Fibroblast of lung (primary cell): ENCODE measurements around the gene RAB37. TPM values are rescaled to one million over a fixed set of nuclear protein-coding genes. Genes with fewer than 3 reads are reported as not detected.

Experiments
- DNase-seq, 2 donors: peaks; one replicate each; pipeline versions ENCODE4 v3.0.0 to v3.0.0-alpha.2; 2010; ENCODE audit warnings: low read depth in 2 of 2
- H2AFZ ChIP-seq: 2 replicates; pipeline ENCODE4 v1.5.1; 2012; ENCODE audit warnings: low read length, control low read depth, inconsistent platforms
- H3K27ac ChIP-seq: 2 replicates; pipeline ENCODE4 v1.5.1; 2011; ENCODE audit warnings: low read length, control low read depth; ENCODE audit not compliant: insufficient read depth
- H3K27me3 ChIP-seq: 2 replicates; pipeline ENCODE4 v1.5.1; 2011; ENCODE audit warnings: mild to moderate bottlenecking, low read length; ENCODE audit not compliant: control insufficient read depth, insufficient read depth
- H3K36me3 ChIP-seq: 2 replicates; pipeline ENCODE4 v1.5.1; 2011; ENCODE audit warnings: low read length; ENCODE audit not compliant: control insufficient read depth, insufficient read depth
- H3K4me1 ChIP-seq: 2 replicates; pipeline ENCODE4 v1.5.1; 2011; ENCODE audit warnings: low read length; ENCODE audit not compliant: control insufficient read depth, insufficient read depth; ENCODE audit errors: extremely low read depth
- H3K4me2 ChIP-seq: 2 replicates; pipeline ENCODE4 v1.5.1; 2011; ENCODE audit warnings: low read length, control low read depth; ENCODE audit not compliant: insufficient read depth; ENCODE audit errors: extremely low read depth
- H3K4me3 ChIP-seq, 4 experiments: fragments of 200-600 bp in 1 of 4; sonication (generic) in 1 of 4; replicated peaks in 1 of 4; 2 replicates each; pipeline ENCODE4 v1.5.1; 2011 to 2016; ENCODE audit warnings: low read length in 4 of 4, low read depth in 3 of 4, mild to moderate bottlenecking in 3 of 4, control low read depth in 2 of 4, inconsistent platforms in 1 of 4, mixed read lengths in 1 of 4; ENCODE audit not compliant: insufficient read depth in 1 of 4; ENCODE audit errors: control extremely low read depth in 1 of 4
- H3K79me2 ChIP-seq: 2 replicates; pipeline ENCODE4 v1.5.1; 2012; ENCODE audit warnings: mild to moderate bottlenecking, low read length, inconsistent platforms; ENCODE audit not compliant: control insufficient read depth, insufficient read depth
- H3K9ac ChIP-seq: 2 replicates; pipeline ENCODE4 v1.5.1; 2011; ENCODE audit warnings: mild to moderate bottlenecking, low read length, control low read depth; ENCODE audit not compliant: insufficient read depth
- H3K9me3 ChIP-seq: 2 replicates; pipeline ENCODE4 v1.5.1; 2012; ENCODE audit warnings: low read depth, low read length; ENCODE audit not compliant: control insufficient read depth, insufficient read depth
- H4K20me1 ChIP-seq: 2 replicates; pipeline ENCODE4 v1.5.1; 2011; ENCODE audit warnings: low read length; ENCODE audit not compliant: control insufficient read depth, insufficient read depth; ENCODE audit errors: extremely low read depth
- CTCF ChIP-seq, 2 donors: IDR thresholded peaks in 1 of 2; conservative IDR thresholded peaks in 1 of 2; 1 replicate in 1 of 2; 2 replicates in 1 of 2; pipeline ENCODE4 v1.5.1; 2011 to 2012; ENCODE audit warnings: low read length in 2 of 2, control low read depth in 1 of 2, inconsistent platforms in 1 of 2, low read depth in 1 of 2, mild to moderate bottlenecking in 1 of 2
- EZH2 ChIP-seq: IDR thresholded peaks from 2 replicates; pipeline ENCODE4 v1.5.1; 2012; ENCODE audit warnings: low read length, control low read depth, mild to moderate bottlenecking; ENCODE audit errors: missing control alignments
- polyA plus RNA-seq, 2 donors: library from polyadenylated mRNA; depleted of rRNA in 1 of 2; stranded (reverse) in 1 of 2; unstranded in 1 of 2; fragments of >200 nt; gene quantifications; 2 replicates each; pipeline ENCODE4 v1.2.1, GENCODE V29; 2011 to 2012; ENCODE audit warnings: missing spikeins in 1 of 2
- total RNA-seq: library from RNA; depleted of rRNA; stranded (reverse); fragments of >200 nt; gene quantifications from 2 replicates; pipeline ENCODE4 v1.2.1, GENCODE V29; 2014

Gene RAB37
- total and polyA plus RNA-seq, 2 donors (not counting 1 experiment from before 2014, with no cell fraction given), result 0.65 to 0.66 TPM

DNA sequence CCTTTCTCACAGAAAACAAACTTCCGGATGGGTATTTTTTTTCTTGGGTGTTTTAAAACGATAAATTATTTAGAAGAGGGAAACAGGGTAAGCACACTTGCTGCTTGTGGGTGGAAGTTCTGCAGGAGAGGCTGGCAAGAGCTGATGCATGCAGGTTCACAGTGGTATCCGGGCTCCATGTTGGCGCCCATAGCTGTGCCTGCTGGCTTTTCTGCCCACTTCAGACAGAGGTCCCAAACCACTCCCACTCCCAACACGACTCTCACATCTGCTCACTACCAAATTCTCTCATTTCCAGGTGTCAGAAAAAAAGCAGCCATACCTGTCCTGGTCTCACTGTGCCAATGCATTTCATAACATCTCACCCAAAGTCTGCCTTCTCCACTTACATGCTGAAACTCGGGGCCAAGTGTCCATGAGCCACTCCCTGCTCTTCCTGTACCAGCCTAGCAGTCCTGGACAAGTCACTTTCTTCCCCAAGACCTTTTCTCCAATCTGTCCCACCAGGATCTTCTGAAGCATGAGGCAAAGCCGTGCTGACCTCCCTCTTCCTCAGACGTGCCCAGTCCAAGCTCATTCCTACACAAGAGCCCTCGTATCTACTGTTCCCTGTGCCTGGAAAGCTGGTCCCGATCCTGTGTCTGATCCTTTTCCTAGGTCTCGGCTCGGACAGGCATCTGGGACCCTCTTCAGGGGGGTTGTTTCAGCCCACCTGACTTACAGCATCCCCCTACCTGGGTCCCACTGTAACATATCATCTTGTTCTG, 25.8 kb upstream of the RAB37 start:
- no peak for DNase-seq
- H3K27me3 ChIP-seq, result no peaks in the 10 kb centered on the region
- no peaks in the 10 kb centered on the region for H3K79me2 ChIP-seq
- no peaks in the 10 kb centered on the region for H4K20me1 ChIP-seq
- H3K4me2 ChIP-seq, result no peak overlapping the region
- TF ChIP-seq CTCF (conservative IDR thresholded peaks at IDR 0.05 in 1 of 2, IDR thresholded peaks at IDR 0.05 in 1 of 2; ENCODE audit: low read depth in 1 of 2, low read length in 2 of 2), result no peak
- TF ChIP-seq EZH2, result no peak
- no peak overlapping the region for H3K27ac ChIP-seq
- no peaks in the 10 kb centered on the region for H3K4me1 ChIP-seq
- no peak overlapping the region for H3K9ac ChIP-seq
- no peaks in the 10 kb centered on the region for H3K9me3 ChIP-seq
- no peak overlapping the region for H2AFZ ChIP-seq
- H3K36me3 ChIP-seq, result no peaks in the 10 kb centered on the region
- H3K4me3 ChIP-seq, result no peak overlapping the region

GRCh38 chr17:74712301-74712700, 24.8 kb upstream of the RAB37 start:
- H3K9me3 ChIP-seq, result no peaks in the 10 kb centered on the region
- no peaks in the 10 kb centered on the region for H3K79me2 ChIP-seq
- DNase-seq, result no peak
- H3K36me3 ChIP-seq, result no peaks in the 10 kb centered on the region
- no peaks in the 10 kb centered on the region for H3K4me1 ChIP-seq
- no peak overlapping the region for H2AFZ ChIP-seq
- no peak overlapping the region for H3K4me3 ChIP-seq
- H3K27me3 ChIP-seq, result no peaks in the 10 kb centered on the region
- H3K27ac ChIP-seq, result no peak overlapping the region
- no peaks in the 10 kb centered on the region for H4K20me1 ChIP-seq
- no peak for TF ChIP-seq CTCF (conservative IDR thresholded peaks at IDR 0.05 in 1 of 2, IDR thresholded peaks at IDR 0.05 in 1 of 2; ENCODE audit: low read depth in 1 of 2, low read length in 2 of 2)
- H3K9ac ChIP-seq, result no peak overlapping the region
- H3K4me2 ChIP-seq, result no peak overlapping the region

- Histone ChIP-seq H3K36me3 (no peaks in the 10 kb centered on the region), H3K9me3 (no peaks in the 10 kb centered on the region), H3K9ac (no peak within 1 kb of the TSS), H3K4me1 (no peaks in the 10 kb centered on the region), H3K27me3 (no peaks in the 10 kb centered on the region), H4K20me1 (no peaks in the 10 kb centered on the region), H2AFZ (no peak within 1 kb of the TSS), H3K4me3 (no peak within 1 kb of the TSS), H3K4me2 (no peak within 1 kb of the TSS), H3K27ac (no peak within 1 kb of the TSS), H3K79me2 (no peaks in the 10 kb centered on the region)
- no peak for TF ChIP-seq CTCF (conservative IDR thresholded peaks at IDR 0.05 in 1 of 2, IDR thresholded peaks at IDR 0.05 in 1 of 2; ENCODE audit: low read depth in 1 of 2, low read length in 2 of 2)
- no peak for DNase-seq
These were observed 24.3 kb upstream of the RAB37 start, which contains the start of gene CD300LF for GRCh38 chr17:74712756-74713155. Gene CD300LF, minus strand, starts transcription at chr17:74712923. Its CDS starts 57 bp downstream, at chr17:74712866.
